Measurements from ENCODE around the gene E4F1.

Gene E4F1

DNA sequence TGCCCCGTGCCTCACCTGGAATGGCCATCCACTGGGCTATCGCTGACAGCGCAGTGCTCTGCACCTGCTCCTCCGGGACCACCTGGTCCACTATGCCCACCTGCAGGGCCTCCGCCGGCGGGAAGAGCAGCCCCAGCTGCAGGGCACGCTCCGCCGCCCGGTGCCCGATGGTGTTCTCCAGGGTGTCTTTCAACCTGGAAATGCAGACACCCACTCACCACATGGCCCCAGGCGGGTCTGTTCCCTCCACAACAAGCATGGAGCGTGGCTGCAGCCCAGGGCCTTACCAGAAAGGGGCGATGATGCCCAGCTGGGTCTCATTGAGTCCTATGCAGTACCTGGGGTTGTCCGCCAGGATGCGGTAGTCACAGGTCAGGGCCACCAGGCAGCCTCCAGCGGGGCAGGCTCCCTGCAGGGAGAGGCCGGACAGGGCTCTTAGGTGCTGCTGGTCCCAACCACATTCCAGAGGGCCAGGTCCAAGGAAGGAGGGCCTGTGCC lies 19.7 kb downstream of the E4F1 start:
- Histone ChIP-seq H3K4me1 (ENCODE audit: control insufficient read depth in 1 of 2, insufficient read depth in 2 of 2, low read length in 2 of 2) (peaks cover 0 to under 1% of the 10 kb centered on the region in 2 donors), H3K27me3 (ENCODE audit: control insufficient read depth in 1 of 2, insufficient read depth in 2 of 2, low read length in 2 of 2) (peaks cover 3 to 5% of the 10 kb centered on the region in 2 donors), H3K9ac (ENCODE audit: low read depth in 1 of 2, low read length in 2 of 2) (no peak overlapping the region), H3K9me3 (ENCODE audit: control insufficient read depth in 1 of 2, low read length in 2 of 2) (no peaks in the 10 kb centered on the region), H3K36me3 (ENCODE audit: control insufficient read depth in 1 of 2, insufficient read depth in 2 of 2, low read length in 2 of 2) (peaks cover 30 to 49% of the 10 kb centered on the region in 2 donors), H3K27ac (ENCODE audit: low read depth, low read length) (no peak overlapping the region), H3K4me3 (ENCODE audit: low read depth in 1 of 2, low read length in 2 of 2) (no peak overlapping the region)

DNA sequence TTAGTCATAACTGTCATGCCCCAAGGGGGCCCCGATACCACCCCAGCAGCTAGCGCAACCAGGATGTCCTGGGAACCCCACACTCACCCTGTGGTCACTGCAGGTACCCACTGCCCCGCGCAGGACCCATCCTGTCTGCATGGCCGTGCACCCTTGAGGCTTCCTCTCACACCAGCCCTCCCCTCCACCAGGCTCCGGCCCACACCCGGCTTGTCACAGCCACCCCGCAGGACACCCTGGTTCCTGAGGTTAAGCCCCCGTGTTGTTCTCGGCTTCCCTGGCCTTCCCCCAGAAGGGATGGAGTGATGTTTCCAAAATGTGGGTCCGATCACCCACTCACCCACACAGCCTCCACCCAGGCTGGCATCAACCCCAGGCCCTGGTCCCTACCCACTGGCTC lies 20.4 kb downstream of the E4F1 start:
- no peak overlapping the region for H3K4me3 ChIP-seq (ENCODE audit: low read depth in 1 of 2, low read length in 2 of 2)
- no peak overlapping the region for H3K9ac ChIP-seq (ENCODE audit: low read depth in 1 of 2, low read length in 2 of 2)
- H3K4me1 ChIP-seq (ENCODE audit: control insufficient read depth in 1 of 2, insufficient read depth in 2 of 2, low read length in 2 of 2) = no peaks in the 10 kb centered on the region
- H3K27ac ChIP-seq (ENCODE audit: low read depth, low read length) = no peak overlapping the region
- H3K36me3 ChIP-seq (ENCODE audit: control insufficient read depth in 1 of 2, insufficient read depth in 2 of 2, low read length in 2 of 2) = peaks cover 30 to 49% of the 10 kb centered on the region in 2 donors
- H3K9me3 ChIP-seq (ENCODE audit: control insufficient read depth in 1 of 2, low read length in 2 of 2) = no peaks in the 10 kb centered on the region
- no peaks in the 10 kb centered on the region for H3K27me3 ChIP-seq (ENCODE audit: control insufficient read depth in 1 of 2, insufficient read depth in 2 of 2, low read length in 2 of 2)

- Histone ChIP-seq H3K27ac (ENCODE audit: low read depth, low read length) (no peak overlapping the region), H3K9ac (ENCODE audit: low read depth in 1 of 2, low read length in 2 of 2) (no peak overlapping the region), H3K9me3 (ENCODE audit: control insufficient read depth in 1 of 2, low read length in 2 of 2) (no peaks in the 10 kb centered on the region), H3K36me3 (ENCODE audit: control insufficient read depth in 1 of 2, insufficient read depth in 2 of 2, low read length in 2 of 2) (peaks cover 30 to 49% of the 10 kb centered on the region in 2 donors), H3K4me3 (ENCODE audit: low read depth in 1 of 2, low read length in 2 of 2) (no peak overlapping the region), H3K4me1 (ENCODE audit: control insufficient read depth in 1 of 2, insufficient read depth in 2 of 2, low read length in 2 of 2) (no peaks in the 10 kb centered on the region), H3K27me3 (ENCODE audit: control insufficient read depth in 1 of 2, insufficient read depth in 2 of 2, low read length in 2 of 2) (no peaks in the 10 kb centered on the region)
Observed at GRCh38 chr16:2244301-2244700, 20.9 kb downstream of the E4F1 start.

GRCh38 chr16:2244926-2245795 lies 21.8 kb downstream of the E4F1 start:
- Histone ChIP-seq H3K9me3 (ENCODE audit: control insufficient read depth in 1 of 2, low read length in 2 of 2) (no peaks in the 10 kb centered on the region), H3K36me3 (ENCODE audit: control insufficient read depth in 1 of 2, insufficient read depth in 2 of 2, low read length in 2 of 2) (peaks cover 30 to 49% of the 10 kb centered on the region in 2 donors), H3K27ac (ENCODE audit: low read depth, low read length) (no peak overlapping the region), H3K27me3 (ENCODE audit: control insufficient read depth in 1 of 2, insufficient read depth in 2 of 2, low read length in 2 of 2) (no peaks in the 10 kb centered on the region), H3K9ac (ENCODE audit: low read depth in 1 of 2, low read length in 2 of 2) (no peak overlapping the region), H3K4me1 (ENCODE audit: control insufficient read depth in 1 of 2, insufficient read depth in 2 of 2, low read length in 2 of 2) (peaks cover 0 to 3% of the 10 kb centered on the region in 2 donors), H3K4me3 (ENCODE audit: low read depth in 1 of 2, low read length in 2 of 2) (no peak overlapping the region)

- Histone ChIP-seq H3K9me3 (ENCODE audit: control insufficient read depth in 1 of 2, low read length in 2 of 2) (no peaks in the 10 kb centered on the region), H3K27ac (ENCODE audit: low read depth, low read length) (no peak overlapping the region), H3K9ac (ENCODE audit: low read depth in 1 of 2, low read length in 2 of 2) (no peak overlapping the region), H3K27me3 (ENCODE audit: control insufficient read depth in 1 of 2, insufficient read depth in 2 of 2, low read length in 2 of 2) (no peaks in the 10 kb centered on the region), H3K36me3 (ENCODE audit: control insufficient read depth in 1 of 2, insufficient read depth in 2 of 2, low read length in 2 of 2) (peaks cover 30 to 49% of the 10 kb centered on the region in 2 donors), H3K4me1 (ENCODE audit: control insufficient read depth in 1 of 2, insufficient read depth in 2 of 2, low read length in 2 of 2) (peaks cover 0 to 6% of the 10 kb centered on the region in 2 donors), H3K4me3 (ENCODE audit: low read depth in 1 of 2, low read length in 2 of 2) (no peak overlapping the region)
Observed at GRCh38 chr16:2246301-2246885, 23.0 kb downstream of the E4F1 start.

DNA sequence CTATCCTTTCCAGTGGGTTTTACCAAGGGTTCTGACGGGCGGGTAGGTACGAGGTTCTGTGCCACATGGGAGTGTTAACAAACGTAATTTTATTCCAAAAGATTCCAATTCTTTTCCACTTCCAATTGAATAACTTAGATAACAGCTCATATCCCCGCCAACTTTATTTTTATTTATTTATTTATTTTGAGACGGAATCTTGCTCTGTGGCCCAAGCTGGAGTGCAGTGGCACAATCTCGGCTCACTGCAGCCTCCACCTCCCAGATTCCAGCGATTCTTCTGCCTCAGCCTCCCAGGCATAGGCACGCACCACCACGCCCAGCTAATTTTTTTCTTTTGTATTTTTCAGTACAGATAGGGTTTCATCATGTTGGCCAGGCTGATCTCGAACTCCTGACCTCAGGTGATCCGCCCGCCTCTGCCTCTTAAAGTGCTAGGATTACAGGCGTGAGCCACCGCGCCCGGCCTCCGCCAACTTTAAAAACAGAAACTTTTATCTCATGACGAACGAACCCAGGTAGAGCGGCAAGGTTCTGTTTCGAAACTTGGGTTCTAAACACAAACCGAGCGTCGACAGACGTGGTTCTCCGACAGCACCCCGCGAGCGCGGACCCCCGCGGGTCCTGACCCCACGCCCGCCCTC lies 27.4 kb downstream of the E4F1 start:
- no peaks in the 10 kb centered on the region for H3K27me3 ChIP-seq (ENCODE audit: control insufficient read depth in 1 of 2, insufficient read depth in 2 of 2, low read length in 2 of 2)
- peaks cover 8 to 15% of the 10 kb centered on the region in 2 donors for H3K4me1 ChIP-seq (ENCODE audit: control insufficient read depth in 1 of 2, insufficient read depth in 2 of 2, low read length in 2 of 2)
- peak overlapping the region; percentile 76 to 77 for H3K4me3 ChIP-seq (ENCODE audit: low read depth in 1 of 2, low read length in 2 of 2)
- H3K27ac ChIP-seq (ENCODE audit: low read depth, low read length) = peak overlapping the region; percentile 81
- peaks cover 16 to 40% of the 10 kb centered on the region in 2 donors for H3K36me3 ChIP-seq (ENCODE audit: control insufficient read depth in 1 of 2, insufficient read depth in 2 of 2, low read length in 2 of 2)
- H3K9ac ChIP-seq (ENCODE audit: low read depth in 1 of 2, low read length in 2 of 2) = peak overlapping the region; percentile 61 to 77
- H3K9me3 ChIP-seq (ENCODE audit: control insufficient read depth in 1 of 2, low read length in 2 of 2) = no peaks in the 10 kb centered on the region

DNA sequence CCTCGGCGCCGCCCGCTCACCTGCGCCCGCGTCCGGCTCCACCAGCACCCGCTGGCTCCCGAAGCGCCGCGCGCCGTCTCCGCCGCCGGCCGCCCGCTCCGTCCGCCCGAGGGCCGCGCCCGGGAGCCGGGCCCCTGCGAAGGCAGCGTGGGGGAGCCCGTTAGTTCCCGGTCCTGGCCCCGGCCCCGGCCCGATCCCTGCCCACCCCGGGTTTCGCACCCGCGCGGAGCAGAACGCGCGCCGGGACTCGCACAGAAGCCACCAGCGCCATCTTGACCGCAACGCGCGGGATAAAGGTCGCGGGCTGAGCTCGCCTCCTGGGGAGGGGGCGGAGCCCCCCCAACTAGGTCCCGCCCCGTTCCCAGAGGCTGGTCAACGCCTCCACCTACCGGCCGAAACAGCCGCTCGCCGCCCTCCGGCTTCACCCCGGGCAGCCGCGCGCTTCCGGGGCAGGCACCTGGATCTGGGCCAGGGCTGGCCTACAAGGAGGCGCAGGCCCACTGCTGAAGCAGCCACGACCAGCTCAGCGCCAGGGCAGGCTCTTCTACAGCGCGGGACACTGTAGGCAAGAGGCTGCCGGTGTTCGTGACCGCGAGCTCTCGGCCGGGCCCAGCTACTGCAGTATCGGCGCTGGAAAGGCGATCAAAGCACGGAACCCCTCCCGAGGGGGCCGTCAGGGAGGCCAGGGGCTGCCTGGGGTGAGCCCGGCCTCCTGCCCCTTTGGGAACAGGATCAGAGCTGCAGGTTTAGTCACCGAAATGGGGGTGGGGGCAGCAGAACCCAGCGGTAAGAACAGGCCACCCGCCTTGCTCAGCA lies 28.1 kb downstream of the E4F1 start, which contains the start of gene ECI1:
ECI1 (minus strand) TSS at position 292 of the 816 bp plus-strand sequence; CDS start at position 271, 21 bp downstream.
- H3K4me1 ChIP-seq (ENCODE audit: control insufficient read depth in 1 of 2, insufficient read depth in 2 of 2, low read length in 2 of 2) = peaks cover 8 to 15% of the 10 kb centered on the region in 2 donors
- H3K9ac ChIP-seq (ENCODE audit: low read depth in 1 of 2, low read length in 2 of 2) = peak within 1 kb of the TSS; percentile 61 to 77
- H3K9me3 ChIP-seq (ENCODE audit: control insufficient read depth in 1 of 2, low read length in 2 of 2) = no peaks in the 10 kb centered on the region
- peak within 1 kb of the TSS; percentile 76 to 77 for H3K4me3 ChIP-seq (ENCODE audit: low read depth in 1 of 2, low read length in 2 of 2)
- H3K36me3 ChIP-seq (ENCODE audit: control insufficient read depth in 1 of 2, insufficient read depth in 2 of 2, low read length in 2 of 2) = peaks cover 10 to 40% of the 10 kb centered on the region in 2 donors
- no peaks in the 10 kb centered on the region for H3K27me3 ChIP-seq (ENCODE audit: control insufficient read depth in 1 of 2, insufficient read depth in 2 of 2, low read length in 2 of 2)
- peak within 1 kb of the TSS; percentile 81 for H3K27ac ChIP-seq (ENCODE audit: low read depth, low read length)

GRCh38 chr16:2252806-2253148 lies 29.4 kb downstream of the E4F1 start:
- Histone ChIP-seq H3K9ac (ENCODE audit: low read depth in 1 of 2, low read length in 2 of 2) (no peak overlapping the region), H3K4me3 (ENCODE audit: low read depth in 1 of 2, low read length in 2 of 2) (no peak overlapping the region), H3K4me1 (ENCODE audit: control insufficient read depth in 1 of 2, insufficient read depth in 2 of 2, low read length in 2 of 2) (peaks cover 8 to 15% of the 10 kb centered on the region in 2 donors), H3K27me3 (ENCODE audit: control insufficient read depth in 1 of 2, insufficient read depth in 2 of 2, low read length in 2 of 2) (no peaks in the 10 kb centered on the region), H3K9me3 (ENCODE audit: control insufficient read depth in 1 of 2, low read length in 2 of 2) (no peaks in the 10 kb centered on the region), H3K36me3 (ENCODE audit: control insufficient read depth in 1 of 2, insufficient read depth in 2 of 2, low read length in 2 of 2) (peaks cover 20 to 49% of the 10 kb centered on the region in 2 donors), H3K27ac (ENCODE audit: low read depth, low read length) (no peak overlapping the region)

- Histone ChIP-seq H3K27ac (ENCODE audit: low read depth, low read length) (no peak overlapping the region), H3K9ac (ENCODE audit: low read depth in 1 of 2, low read length in 2 of 2) (no peak overlapping the region), H3K36me3 (ENCODE audit: control insufficient read depth in 1 of 2, insufficient read depth in 2 of 2, low read length in 2 of 2) (peaks cover 25 to 53% of the 10 kb centered on the region in 2 donors), H3K9me3 (ENCODE audit: control insufficient read depth in 1 of 2, low read length in 2 of 2) (no peaks in the 10 kb centered on the region), H3K4me1 (ENCODE audit: control insufficient read depth in 1 of 2, insufficient read depth in 2 of 2, low read length in 2 of 2) (peaks cover 8 to 15% of the 10 kb centered on the region in 2 donors), H3K4me3 (ENCODE audit: low read depth in 1 of 2, low read length in 2 of 2) (no peak overlapping the region), H3K27me3 (ENCODE audit: control insufficient read depth in 1 of 2, insufficient read depth in 2 of 2, low read length in 2 of 2) (no peaks in the 10 kb centered on the region)
Observed at GRCh38 chr16:2253293-2253692, 29.9 kb downstream of the E4F1 start.
